T-helper 2 cell treated with Interferon-gamma antibody and Interleukin-4, amounts not matched to agents 100 ng/mL and 5 ng/mL, for 36 hours (primary cell): ENCODE measurements around the gene GIT2. TPM values are rescaled to one million over a fixed set of nuclear protein-coding genes. Genes with fewer than 3 reads are reported as not detected.
"Not testable (repeated sequence)": the region's sequence is repeated elsewhere in the genome, so short reads cannot be mapped to it uniquely, and the experiment has no call there.

ENCODE experiments used
- intact Hi-C: fragments of 100-400 bp; cut with micrococcal nuclease; formaldehyde crosslinking; loops from one replicate; pipeline ENCODE4 v1.15.1; 2023
- total RNA-seq: library from RNA; stranded (reverse); gene quantifications from 2 replicates; pipeline ENCODE4 v1.2.3, GENCODE V29; 2022

Gene GIT2
- total RNA-seq, 1 donor from 2014 or later: 106 TPM

GRCh38 chr12:109949089-109949488 is 47.1 kb downstream of the GIT2 start:
- intact Hi-C loops: no loop called here

GRCh38 chr12:109948368-109948767 is 47.8 kb downstream of the GIT2 start:
- intact Hi-C loops: no loop called here

- intact Hi-C loops: no loop called here
These were observed 48.6 kb downstream of the GIT2 start for GRCh38 chr12:109947521-109947920.

DNA sequence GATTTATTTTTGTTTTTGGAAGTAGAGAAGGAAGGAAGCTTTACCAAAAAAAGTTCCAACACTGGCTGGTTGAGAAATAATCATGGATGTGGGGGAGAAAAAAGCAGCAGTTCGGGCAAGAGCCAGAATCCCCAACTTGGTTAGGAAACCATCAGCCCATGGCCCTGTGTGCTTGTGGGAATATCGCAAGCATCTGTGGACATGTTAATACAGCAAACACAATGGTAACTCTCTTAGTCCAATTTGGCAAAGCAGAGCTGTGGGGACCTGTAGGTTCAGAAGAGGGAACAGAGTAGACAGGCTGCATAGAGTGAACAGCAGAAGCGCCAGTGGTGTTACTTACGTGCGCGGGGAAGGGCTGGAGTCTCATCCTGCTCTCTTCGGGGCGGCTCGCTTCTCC is 49.3 kb downstream of the GIT2 start:
- intact Hi-C loops: no loop called here

DNA sequence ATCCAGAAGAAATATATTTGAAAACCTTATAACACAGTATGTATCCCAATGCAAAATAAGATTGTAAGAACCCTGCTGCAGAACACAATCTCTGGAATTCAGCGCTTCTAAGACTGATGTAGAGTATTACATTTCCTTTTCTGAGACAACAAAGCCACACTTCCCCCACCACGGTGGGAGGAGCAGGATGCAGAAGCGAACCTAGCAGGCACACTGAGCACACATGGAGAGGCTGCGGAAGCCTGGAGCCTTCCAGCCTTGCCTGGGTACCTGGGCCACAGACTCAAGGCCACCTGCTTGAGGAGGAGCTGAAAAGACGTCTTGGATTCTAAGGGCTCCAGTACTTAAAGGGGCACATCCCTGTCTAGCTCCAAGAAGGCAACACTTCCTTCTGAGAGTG is 49.7 kb downstream of the GIT2 start:
- intact Hi-C loops: no loop called here

GRCh38 chr12:109944561-109945359 is 51.4 kb downstream of the GIT2 start:
- intact Hi-C loops: no loop called here

DNA sequence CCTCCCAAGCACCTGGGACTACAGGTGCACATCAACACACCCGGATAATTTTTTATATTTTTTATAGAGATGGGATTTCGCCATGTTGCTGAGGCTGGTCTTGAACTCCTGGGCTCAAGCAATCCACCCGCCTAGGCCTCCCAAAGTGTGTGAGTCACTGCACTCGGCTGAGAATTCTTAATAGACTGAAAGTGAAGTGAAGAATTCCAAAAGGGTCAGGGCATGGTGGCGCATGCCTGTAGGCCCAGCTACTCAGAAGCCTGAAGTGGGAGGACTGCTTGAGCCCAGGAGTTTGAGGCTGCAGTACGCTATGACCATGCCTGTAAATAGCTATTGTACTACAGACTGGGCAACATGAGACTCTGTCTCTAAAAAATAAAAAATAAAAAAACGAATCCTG is 52.4 kb downstream of the GIT2 start:
- intact Hi-C loops: no loop called here

GRCh38 chr12:109940339-109940923 is 55.7 kb downstream of the GIT2 start:
- intact Hi-C loops: no loop called here

- intact Hi-C loops: no loop called here
These were observed 56.7 kb downstream of the GIT2 start for GRCh38 chr12:109939504-109939903.

DNA sequence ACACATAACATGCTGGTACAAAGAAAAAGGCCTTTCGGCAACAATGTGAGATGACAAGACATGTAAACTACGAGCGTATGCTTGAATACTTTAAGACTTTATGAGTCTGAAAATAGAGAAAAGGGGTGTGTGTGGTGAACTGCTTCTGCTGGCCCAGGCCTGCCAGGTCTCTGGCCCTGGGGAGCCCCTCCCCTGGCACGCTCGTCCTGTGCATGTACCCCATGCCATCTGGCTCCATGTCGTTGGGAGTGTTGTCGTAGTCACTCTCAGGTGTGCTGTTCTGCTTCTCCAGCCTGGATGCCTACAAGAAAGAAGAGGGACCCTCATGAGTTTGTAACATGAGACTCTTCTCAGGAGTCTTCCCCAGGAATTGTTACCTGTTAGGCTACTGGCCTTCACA is 57.2 kb downstream of the GIT2 start:
- intact Hi-C loops: no loop called here

- intact Hi-C loops: no loop called here
These were observed 58.8 kb downstream of the GIT2 start for GRCh38 chr12:109937371-109937770.

DNA sequence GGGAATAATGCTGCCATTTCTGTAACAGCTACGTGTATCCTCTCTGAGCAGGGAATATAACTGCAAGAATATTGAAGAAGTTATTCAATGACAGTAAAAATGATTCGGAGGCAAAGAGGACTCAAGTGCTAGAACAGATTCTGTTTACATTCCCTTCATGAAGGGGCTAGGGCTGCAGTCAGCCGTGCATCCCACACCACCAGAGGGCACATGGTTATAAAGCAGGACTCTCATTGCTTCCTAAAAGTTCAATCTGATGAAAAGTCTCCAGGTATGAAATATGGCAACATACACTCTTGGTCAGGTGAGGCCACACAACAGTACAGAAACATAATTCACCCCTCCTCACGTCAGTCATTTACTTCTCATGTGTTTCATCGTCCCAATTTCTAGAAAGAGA is 62.1 kb downstream of the GIT2 start:
- intact Hi-C loops: no loop called here

DNA sequence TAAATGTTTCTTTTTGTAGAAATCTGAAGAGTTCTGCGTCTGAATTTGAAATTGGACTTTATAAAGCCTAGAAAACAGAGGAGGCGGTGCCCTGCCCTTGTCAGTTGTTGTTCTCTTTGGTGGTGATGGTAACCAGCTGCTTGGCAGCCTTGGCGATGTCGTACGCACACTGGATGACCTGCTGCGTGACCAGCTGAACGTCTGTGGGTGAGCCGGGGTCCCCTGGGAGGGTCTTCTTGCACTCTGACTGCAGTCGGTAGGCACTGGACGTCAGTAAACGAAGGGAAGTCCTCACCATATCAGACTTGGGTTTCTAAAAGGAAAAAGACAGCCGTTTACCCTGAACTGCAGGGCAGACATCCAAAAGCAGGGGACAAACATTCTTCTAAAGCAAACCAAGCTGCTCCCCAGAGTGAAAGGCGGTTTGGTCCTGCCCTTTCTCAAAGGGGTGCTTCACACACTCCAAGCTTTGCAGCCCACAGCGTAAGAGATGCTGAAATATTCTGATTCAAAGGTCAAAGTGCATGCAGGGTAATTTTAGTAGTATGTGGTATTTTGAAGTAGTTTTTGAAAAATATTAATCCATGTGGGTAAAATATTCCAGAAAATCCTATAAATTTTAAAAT is 63.2 kb downstream of the GIT2 start:
- intact Hi-C loops: no loop called here

DNA sequence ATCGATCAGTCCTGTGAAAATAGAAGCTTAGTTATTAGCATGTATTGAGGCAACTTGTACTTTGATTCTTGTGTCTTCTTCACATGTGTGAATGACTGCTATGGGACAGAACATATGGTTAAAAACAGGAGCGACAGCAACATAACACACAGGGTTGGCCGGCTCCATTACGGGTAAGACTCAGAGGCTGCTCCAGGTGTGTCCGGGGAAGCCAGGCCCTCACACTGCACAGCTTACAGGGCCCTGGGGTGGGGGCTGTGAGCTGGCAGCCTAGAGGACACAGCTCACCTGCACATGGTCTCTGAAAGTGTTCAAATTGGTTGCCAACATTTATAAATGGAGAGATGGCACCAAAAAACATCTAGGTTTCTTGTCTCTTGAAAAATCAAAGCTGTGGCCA is 65.0 kb downstream of the GIT2 start:
- intact Hi-C loops: no loop called here

- intact Hi-C loops: no loop called here
These were observed 66.0 kb downstream of the GIT2 start for GRCh38 chr12:109930028-109930800.

- intact Hi-C loops: not testable (repeated sequence)
These were observed 66.8 kb downstream of the GIT2 start for GRCh38 chr12:109929326-109929725.

GRCh38 chr12:109928058-109928656 is 68.0 kb downstream of the GIT2 start:
- intact Hi-C loops: no loop called here

DNA sequence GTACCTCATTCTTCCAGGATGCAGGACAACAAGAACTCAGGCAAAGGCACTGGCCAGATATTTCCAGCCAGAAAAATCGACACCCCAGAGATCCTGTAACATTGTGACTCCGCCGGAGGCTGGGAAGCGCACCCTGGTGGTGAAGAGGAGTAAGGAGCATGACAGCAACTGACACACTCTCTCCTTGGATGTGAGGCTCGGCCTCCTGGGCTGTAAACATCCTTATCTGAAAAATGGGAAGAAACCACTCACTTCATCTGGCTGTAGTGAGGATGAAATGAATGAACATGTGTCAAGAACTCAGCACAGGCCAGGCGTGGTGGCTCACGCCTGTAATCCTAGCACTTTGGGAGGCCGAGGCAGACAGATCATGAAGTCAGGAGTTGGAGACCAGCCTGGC is 68.5 kb downstream of the GIT2 start:
- intact Hi-C loops: loop anchor here (1.0 kb wide), 1 partner anchor 74 kb away; no protein-coding TSS in a partner anchor

DNA sequence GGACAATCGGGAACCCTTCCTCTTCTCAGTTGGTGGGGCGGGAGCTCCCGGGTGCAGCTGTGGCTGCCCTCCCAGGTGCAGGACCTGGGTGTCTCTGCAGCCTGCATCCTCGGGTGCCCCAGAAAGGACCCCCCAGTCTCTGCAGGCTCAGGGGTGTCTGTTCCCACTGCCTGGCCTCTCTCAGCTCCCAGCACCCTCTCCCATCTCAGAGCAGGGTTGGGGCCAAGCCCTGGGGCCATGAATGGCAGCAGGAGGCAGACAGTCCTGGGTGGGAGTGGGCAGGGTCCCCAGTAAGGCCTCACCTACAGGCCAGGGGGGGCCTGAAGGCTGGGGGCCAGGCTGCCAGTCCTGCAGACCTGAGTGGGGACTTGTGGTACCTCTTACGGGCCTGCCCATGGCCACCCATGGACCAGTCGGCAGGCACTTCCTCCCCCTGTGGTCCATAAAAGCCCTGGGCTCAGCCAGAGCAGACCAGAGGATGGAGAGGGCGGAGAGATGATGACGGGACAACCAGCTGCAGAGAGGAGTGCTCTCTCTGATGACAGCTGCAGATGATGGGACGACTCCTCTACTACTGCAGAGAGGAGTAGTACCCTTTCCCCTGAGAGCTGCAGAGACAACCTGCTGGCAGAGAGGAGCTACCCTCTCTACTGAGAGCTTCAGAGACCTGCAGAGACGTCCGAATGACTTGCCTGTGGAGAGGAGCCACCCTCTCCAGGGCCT is 69.5 kb downstream of the GIT2 start:
- intact Hi-C loops: loop anchor here (1.0 kb wide), 1 partner anchor 73 kb away; no protein-coding TSS in a partner anchor

- intact Hi-C loops: no loop called here
These were observed 70.2 kb downstream of the GIT2 start for GRCh38 chr12:109926016-109926415.
